ENCODE data around the gene AGPAT4.

AGPAT4 gene

DNA sequence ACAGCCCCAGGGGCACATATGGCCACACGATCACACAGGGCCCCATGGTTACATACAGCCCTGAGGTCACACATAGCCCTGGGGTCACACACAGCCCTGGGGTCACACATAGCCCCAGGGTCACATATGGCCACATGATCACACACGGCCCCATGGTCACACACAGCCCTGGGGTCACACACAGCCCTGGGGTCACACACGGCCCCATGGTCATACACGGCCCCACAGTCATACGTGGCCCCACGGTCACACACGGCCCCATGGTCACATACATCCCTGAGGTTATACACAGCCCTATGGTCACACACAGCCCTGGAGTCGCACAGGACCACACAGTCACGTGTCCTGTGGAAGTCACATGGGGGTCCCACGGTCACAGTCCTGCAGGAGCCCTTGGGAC, 120.1 kb downstream of the AGPAT4 start:
- peaks cover 3% of the 10 kb centered on the region for H3K36me3 ChIP-seq (ENCODE audit: insufficient read depth, low read length)
- H3K4me2 ChIP-seq (ENCODE audit: low read length), result no peak overlapping the region
- no peaks in the 10 kb centered on the region for H3K4me1 ChIP-seq (ENCODE audit: control insufficient read depth, insufficient read depth, low read length)
- no peaks in the 10 kb centered on the region for H3K27me3 ChIP-seq (ENCODE audit: control insufficient read depth, insufficient read depth, low read length)
- no peak overlapping the region for H3K9ac ChIP-seq (ENCODE audit: low read depth, low read length)
- H3K9me3 ChIP-seq (replicated peaks; ENCODE audit: low read length), result no peaks in the 10 kb centered on the region
- no peak overlapping the region for H3K4me3 ChIP-seq (ENCODE audit: low read length)

DNA sequence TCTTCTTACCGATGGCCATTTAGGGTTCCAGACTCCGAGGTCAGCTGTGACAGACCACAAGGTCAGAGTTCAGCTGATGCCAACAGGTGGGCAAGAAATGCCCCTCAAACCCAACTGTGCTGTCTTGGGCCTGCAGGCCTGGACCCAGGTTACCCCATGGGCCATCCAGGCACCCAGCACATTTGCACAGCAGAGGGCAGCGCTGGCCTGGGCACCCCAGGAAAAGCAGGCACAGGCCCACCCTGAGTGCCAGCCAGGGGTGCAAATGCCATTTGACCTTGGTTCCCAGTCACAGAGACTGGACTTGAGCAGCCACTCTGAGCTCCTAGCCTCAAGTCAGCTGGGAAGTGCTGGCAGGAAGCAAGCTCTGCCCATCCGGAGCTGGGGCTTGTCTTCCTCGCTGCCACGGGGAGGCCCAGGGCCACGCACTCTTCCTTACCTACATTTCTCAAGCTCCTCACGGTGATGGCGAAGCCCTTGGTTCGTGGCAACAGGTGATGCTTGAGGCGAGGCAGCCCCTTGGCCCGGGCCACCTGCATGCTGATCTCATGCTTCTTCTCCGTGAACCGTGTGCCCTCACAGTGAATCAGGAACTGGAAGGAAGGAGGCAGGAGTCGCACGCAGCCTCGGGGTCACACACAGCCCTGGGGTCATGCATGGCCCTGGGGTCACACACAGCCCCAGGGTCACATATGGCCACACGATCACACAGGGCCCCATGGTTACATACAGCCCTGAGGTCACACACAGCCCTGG, 120.8 kb downstream of the AGPAT4 start:
- Histone ChIP-seq H3K4me1 (ENCODE audit: control insufficient read depth, insufficient read depth, low read length) (no peaks in the 10 kb centered on the region), H3K4me3 (ENCODE audit: low read length) (no peak overlapping the region), H3K36me3 (ENCODE audit: insufficient read depth, low read length) (peaks cover 3% of the 10 kb centered on the region), H3K4me2 (ENCODE audit: low read length) (no peak overlapping the region), H3K9ac (ENCODE audit: low read depth, low read length) (no peak overlapping the region), H3K27me3 (ENCODE audit: control insufficient read depth, insufficient read depth, low read length) (no peaks in the 10 kb centered on the region), H3K9me3 (replicated peaks; ENCODE audit: low read length) (no peaks in the 10 kb centered on the region)

GRCh38 chr6:161152527-161152862, 121.4 kb downstream of the AGPAT4 start:
- no peaks in the 10 kb centered on the region for H3K9me3 ChIP-seq (replicated peaks; ENCODE audit: low read length)
- H3K4me2 ChIP-seq (ENCODE audit: low read length), result no peak overlapping the region
- H3K4me1 ChIP-seq (ENCODE audit: control insufficient read depth, insufficient read depth, low read length), result no peaks in the 10 kb centered on the region
- H3K27me3 ChIP-seq (ENCODE audit: control insufficient read depth, insufficient read depth, low read length), result no peaks in the 10 kb centered on the region
- H3K9ac ChIP-seq (ENCODE audit: low read depth, low read length), result no peak overlapping the region
- no peak overlapping the region for H3K4me3 ChIP-seq (ENCODE audit: low read length)
- peaks cover 3% of the 10 kb centered on the region for H3K36me3 ChIP-seq (ENCODE audit: insufficient read depth, low read length)

- Histone ChIP-seq H3K36me3 (ENCODE audit: insufficient read depth, low read length) (peaks cover 3% of the 10 kb centered on the region), H3K9me3 (replicated peaks; ENCODE audit: low read length) (no peaks in the 10 kb centered on the region), H3K4me1 (ENCODE audit: control insufficient read depth, insufficient read depth, low read length) (no peaks in the 10 kb centered on the region), H3K4me2 (ENCODE audit: low read length) (no peak overlapping the region), H3K27me3 (ENCODE audit: control insufficient read depth, insufficient read depth, low read length) (no peaks in the 10 kb centered on the region), H3K4me3 (ENCODE audit: low read length) (no peak overlapping the region), H3K9ac (ENCODE audit: low read depth, low read length) (no peak overlapping the region)
Observed at GRCh38 chr6:161151660-161152526, 122.0 kb downstream of the AGPAT4 start.

- H3K4me3 ChIP-seq (ENCODE audit: low read length), result no peak overlapping the region
- no peaks in the 10 kb centered on the region for H3K27me3 ChIP-seq (ENCODE audit: control insufficient read depth, insufficient read depth, low read length)
- H3K9ac ChIP-seq (ENCODE audit: low read depth, low read length), result no peak overlapping the region
- peaks cover 3% of the 10 kb centered on the region for H3K36me3 ChIP-seq (ENCODE audit: insufficient read depth, low read length)
- H3K4me2 ChIP-seq (ENCODE audit: low read length), result no peak overlapping the region
- no peaks in the 10 kb centered on the region for H3K9me3 ChIP-seq (replicated peaks; ENCODE audit: low read length)
- H3K4me1 ChIP-seq (ENCODE audit: control insufficient read depth, insufficient read depth, low read length), result no peaks in the 10 kb centered on the region
Observed at GRCh38 chr6:161151059-161151645, 122.7 kb downstream of the AGPAT4 start.

GRCh38 chr6:161150566-161150965, 123.3 kb downstream of the AGPAT4 start:
- no peaks in the 10 kb centered on the region for H3K27me3 ChIP-seq (ENCODE audit: control insufficient read depth, insufficient read depth, low read length)
- H3K36me3 ChIP-seq (ENCODE audit: insufficient read depth, low read length), result peaks cover 3% of the 10 kb centered on the region
- no peak overlapping the region for H3K4me2 ChIP-seq (ENCODE audit: low read length)
- H3K9ac ChIP-seq (ENCODE audit: low read depth, low read length), result no peak overlapping the region
- H3K4me3 ChIP-seq (ENCODE audit: low read length), result no peak overlapping the region
- H3K4me1 ChIP-seq (ENCODE audit: control insufficient read depth, insufficient read depth, low read length), result no peaks in the 10 kb centered on the region
- no peaks in the 10 kb centered on the region for H3K9me3 ChIP-seq (replicated peaks; ENCODE audit: low read length)

DNA sequence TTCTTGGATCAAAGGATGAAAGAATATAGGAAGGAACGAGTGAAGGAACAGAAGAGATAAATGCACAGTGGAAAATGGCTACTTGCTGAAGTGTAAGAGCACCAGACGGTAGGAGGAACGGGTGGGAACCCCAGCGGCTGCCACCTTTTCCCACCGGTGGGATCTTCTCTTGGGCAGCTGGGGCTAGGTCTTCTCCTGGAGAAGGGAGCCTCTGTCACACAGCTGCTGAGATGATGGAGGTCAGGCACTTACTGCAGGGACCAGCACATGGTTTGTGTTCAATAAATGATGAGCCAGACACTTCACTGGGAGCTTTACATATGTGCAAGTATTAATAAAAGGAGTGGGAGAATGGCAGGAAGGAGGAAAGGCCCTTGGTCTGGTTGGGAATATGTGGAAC, 123.7 kb downstream of the AGPAT4 start:
- no peak overlapping the region for H3K4me3 ChIP-seq (ENCODE audit: low read length)
- H3K4me1 ChIP-seq (ENCODE audit: control insufficient read depth, insufficient read depth, low read length), result no peaks in the 10 kb centered on the region
- H3K9me3 ChIP-seq (replicated peaks; ENCODE audit: low read length), result no peaks in the 10 kb centered on the region
- H3K27me3 ChIP-seq (ENCODE audit: control insufficient read depth, insufficient read depth, low read length), result no peaks in the 10 kb centered on the region
- peaks cover 3% of the 10 kb centered on the region for H3K36me3 ChIP-seq (ENCODE audit: insufficient read depth, low read length)
- no peak overlapping the region for H3K4me2 ChIP-seq (ENCODE audit: low read length)
- H3K9ac ChIP-seq (ENCODE audit: low read depth, low read length), result no peak overlapping the region

- Histone ChIP-seq H3K9ac (ENCODE audit: low read depth, low read length) (no peak overlapping the region), H3K4me3 (ENCODE audit: low read length) (no peak overlapping the region), H3K27me3 (ENCODE audit: control insufficient read depth, insufficient read depth, low read length) (no peaks in the 10 kb centered on the region), H3K4me2 (ENCODE audit: low read length) (no peak overlapping the region), H3K36me3 (ENCODE audit: insufficient read depth, low read length) (peaks cover 3% of the 10 kb centered on the region), H3K4me1 (ENCODE audit: control insufficient read depth, insufficient read depth, low read length) (peaks cover 12% of the 10 kb centered on the region), H3K9me3 (replicated peaks; ENCODE audit: low read length) (no peaks in the 10 kb centered on the region)
Observed at GRCh38 chr6:161143663-161144430, 130.0 kb downstream of the AGPAT4 start.

GRCh38 chr6:161142957-161143296, 130.9 kb downstream of the AGPAT4 start:
- H3K9ac ChIP-seq (ENCODE audit: low read depth, low read length), result no peak overlapping the region
- H3K4me3 ChIP-seq (ENCODE audit: low read length), result no peak overlapping the region
- H3K4me2 ChIP-seq (ENCODE audit: low read length), result no peak overlapping the region
- H3K9me3 ChIP-seq (replicated peaks; ENCODE audit: low read length), result no peaks in the 10 kb centered on the region
- no peaks in the 10 kb centered on the region for H3K27me3 ChIP-seq (ENCODE audit: control insufficient read depth, insufficient read depth, low read length)
- H3K36me3 ChIP-seq (ENCODE audit: insufficient read depth, low read length), result peaks cover 3% of the 10 kb centered on the region
- H3K4me1 ChIP-seq (ENCODE audit: control insufficient read depth, insufficient read depth, low read length), result peaks cover 13% of the 10 kb centered on the region

- no peak overlapping the region for H3K4me3 ChIP-seq (ENCODE audit: low read length)
- H3K4me1 ChIP-seq (ENCODE audit: control insufficient read depth, insufficient read depth, low read length), result peaks cover 15% of the 10 kb centered on the region
- no peak overlapping the region for H3K4me2 ChIP-seq (ENCODE audit: low read length)
- no peaks in the 10 kb centered on the region for H3K27me3 ChIP-seq (ENCODE audit: control insufficient read depth, insufficient read depth, low read length)
- H3K9me3 ChIP-seq (replicated peaks; ENCODE audit: low read length), result no peaks in the 10 kb centered on the region
- no peak overlapping the region for H3K9ac ChIP-seq (ENCODE audit: low read depth, low read length)
- peaks cover 3% of the 10 kb centered on the region for H3K36me3 ChIP-seq (ENCODE audit: insufficient read depth, low read length)
Observed at GRCh38 chr6:161141173-161141572, 132.7 kb downstream of the AGPAT4 start.

DNA sequence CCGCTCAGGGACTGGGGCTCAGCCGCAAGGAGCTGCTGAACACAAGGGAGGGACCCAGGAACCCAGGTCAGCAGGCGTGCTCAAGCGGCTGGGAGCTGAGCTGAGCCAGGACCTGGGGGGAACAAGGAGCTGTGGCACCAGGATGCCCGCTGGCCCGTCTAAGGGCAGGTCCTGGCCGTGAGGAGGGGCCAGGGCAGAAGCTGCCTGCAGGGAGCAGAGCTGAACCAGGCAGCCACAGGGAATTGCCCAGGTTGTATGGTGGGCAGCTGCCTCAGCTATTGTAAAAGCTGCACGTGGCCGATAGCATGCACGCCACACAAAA, 133.3 kb downstream of the AGPAT4 start:
- H3K9ac ChIP-seq (ENCODE audit: low read depth, low read length), result no peak overlapping the region

More for the DNA sequence above, 133.3 kb downstream of the AGPAT4 start:
- Histone ChIP-seq H3K36me3 (ENCODE audit: insufficient read depth, low read length) (peaks cover 3% of the 10 kb centered on the region), H3K9me3 (replicated peaks; ENCODE audit: low read length) (no peaks in the 10 kb centered on the region), H3K4me2 (ENCODE audit: low read length) (no peak overlapping the region), H3K27me3 (ENCODE audit: control insufficient read depth, insufficient read depth, low read length) (no peaks in the 10 kb centered on the region), H3K4me3 (ENCODE audit: low read length) (no peak overlapping the region), H3K4me1 (ENCODE audit: control insufficient read depth, insufficient read depth, low read length) (peaks cover 15% of the 10 kb centered on the region)
